ENCODE measurements around the gene NEURL3. TPM values are rescaled to one million over a fixed set of nuclear protein-coding genes. Genes with fewer than 3 reads are reported as not detected.

The NEURL3 gene
- total and polyA plus RNA-seq, 2 donors from 2014 or later: 3.2 to 11.1 TPM

DNA sequence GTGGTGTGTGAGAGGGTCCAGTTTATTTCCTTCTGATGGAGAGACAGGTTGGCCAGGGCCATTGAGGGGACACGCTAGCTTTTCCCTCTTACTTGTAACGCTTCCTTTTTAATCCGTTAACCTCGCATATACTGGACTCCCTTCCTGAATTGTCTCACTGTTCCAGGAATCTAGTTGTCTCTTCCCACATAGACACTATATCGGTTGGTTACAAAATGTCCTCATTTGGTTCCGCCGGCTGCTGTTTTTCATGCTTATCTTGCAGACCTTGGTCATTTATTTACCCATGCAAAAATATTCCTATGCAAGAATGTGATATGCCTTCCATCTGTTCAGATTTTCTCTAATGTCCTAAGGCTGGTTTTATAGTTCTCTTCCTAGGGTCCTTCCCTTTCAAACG is 35.0 kb downstream of the NEURL3 start:
- intact Hi-C loops (cut with DNase I): no loop called here
- DNase-seq: peak in 2 of 5 donors; percentile 15 to 34

DNA sequence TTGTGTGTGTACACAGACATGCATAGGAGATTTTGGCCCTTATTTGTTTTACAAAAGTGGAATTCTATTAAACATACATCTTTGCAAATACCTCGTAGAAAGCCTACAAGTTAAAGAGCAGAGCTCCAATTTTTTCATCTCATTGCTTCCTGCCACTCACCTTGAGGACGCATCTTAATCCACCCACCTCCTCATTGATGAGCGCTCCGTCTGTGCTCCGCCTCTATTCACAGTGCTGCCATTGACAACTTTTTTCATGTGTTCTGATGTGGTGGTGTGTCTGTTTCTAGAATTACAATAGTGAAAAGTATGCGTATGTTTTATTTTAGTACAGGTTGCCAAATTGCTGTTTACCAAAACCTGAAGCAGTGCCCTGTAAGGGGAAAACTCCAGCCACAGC is 36.3 kb downstream of the NEURL3 start:
- H3K9ac ChIP-seq (ENCODE audit: low read length in 3 of 3): no peak overlapping the region
- no peaks in the 10 kb centered on the region for H3K9me3 ChIP-seq (ENCODE audit: control insufficient read depth in 2 of 3, insufficient read depth in 1 of 3, low read length in 3 of 3)
- no peaks in the 10 kb centered on the region for H3K4me1 ChIP-seq (ENCODE audit: control insufficient read depth in 2 of 3, insufficient read depth in 2 of 3, low read depth in 1 of 3, low read length in 3 of 3)
- FAIRE-seq: no peak
- intact Hi-C loops (cut with DNase I): no loop called here
- no peaks in the 10 kb centered on the region for H3K27me3 ChIP-seq (ENCODE audit: control insufficient read depth, insufficient read depth, low read length)
- DNase-seq: no peak
- H3K27ac ChIP-seq (ENCODE audit: low read depth in 2 of 2, low read length in 2 of 2): no peak overlapping the region
- TF ChIP-seq, protein P1, sequence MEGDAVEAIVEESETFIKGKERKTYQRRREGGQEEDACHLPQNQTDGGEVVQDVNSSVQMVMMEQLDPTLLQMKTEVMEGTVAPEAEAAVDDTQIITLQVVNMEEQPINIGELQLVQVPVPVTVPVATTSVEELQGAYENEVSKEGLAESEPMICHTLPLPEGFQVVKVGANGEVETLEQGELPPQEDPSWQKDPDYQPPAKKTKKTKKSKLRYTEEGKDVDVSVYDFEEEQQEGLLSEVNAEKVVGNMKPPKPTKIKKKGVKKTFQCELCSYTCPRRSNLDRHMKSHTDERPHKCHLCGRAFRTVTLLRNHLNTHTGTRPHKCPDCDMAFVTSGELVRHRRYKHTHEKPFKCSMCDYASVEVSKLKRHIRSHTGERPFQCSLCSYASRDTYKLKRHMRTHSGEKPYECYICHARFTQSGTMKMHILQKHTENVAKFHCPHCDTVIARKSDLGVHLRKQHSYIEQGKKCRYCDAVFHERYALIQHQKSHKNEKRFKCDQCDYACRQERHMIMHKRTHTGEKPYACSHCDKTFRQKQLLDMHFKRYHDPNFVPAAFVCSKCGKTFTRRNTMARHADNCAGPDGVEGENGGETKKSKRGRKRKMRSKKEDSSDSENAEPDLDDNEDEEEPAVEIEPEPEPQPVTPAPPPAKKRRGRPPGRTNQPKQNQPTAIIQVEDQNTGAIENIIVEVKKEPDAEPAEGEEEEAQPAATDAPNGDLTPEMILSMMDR (IDR thresholded peaks at IDR 0.05; ENCODE audit: borderline replicate concordance, extremely low read depth, insufficient read depth): no peak
- no peak overlapping the region for H3K4me3 ChIP-seq (ENCODE audit: low read length in 3 of 3)
- no peaks in the 10 kb centered on the region for H3K36me3 ChIP-seq (ENCODE audit: control insufficient read depth in 2 of 3, insufficient read depth in 3 of 3, low read length in 3 of 3)

More for the DNA sequence above, 35.0 kb downstream of the NEURL3 start:
- FAIRE-seq: no peak
- H3K36me3 ChIP-seq (ENCODE audit: control insufficient read depth in 2 of 3, insufficient read depth in 3 of 3, low read length in 3 of 3): no peaks in the 10 kb centered on the region
- peak overlapping the region in 2 of 3 donors; percentile 5 to 13 for H3K4me3 ChIP-seq (ENCODE audit: low read length in 3 of 3)
- no peaks in the 10 kb centered on the region for H3K4me1 ChIP-seq (ENCODE audit: control insufficient read depth in 2 of 3, insufficient read depth in 2 of 3, low read depth in 1 of 3, low read length in 3 of 3)
- H3K27me3 ChIP-seq (ENCODE audit: control insufficient read depth, insufficient read depth, low read length): no peaks in the 10 kb centered on the region
- H3K9ac ChIP-seq (ENCODE audit: low read length in 3 of 3): no peak overlapping the region
- no peaks in the 10 kb centered on the region for H3K9me3 ChIP-seq (ENCODE audit: control insufficient read depth in 2 of 3, insufficient read depth in 1 of 3, low read length in 3 of 3)
- TF ChIP-seq, protein P1 (IDR thresholded peaks at IDR 0.05; ENCODE audit: borderline replicate concordance, extremely low read depth, insufficient read depth): no peak
- H3K27ac ChIP-seq (ENCODE audit: low read depth in 2 of 2, low read length in 2 of 2): no peak overlapping the region

DNA sequence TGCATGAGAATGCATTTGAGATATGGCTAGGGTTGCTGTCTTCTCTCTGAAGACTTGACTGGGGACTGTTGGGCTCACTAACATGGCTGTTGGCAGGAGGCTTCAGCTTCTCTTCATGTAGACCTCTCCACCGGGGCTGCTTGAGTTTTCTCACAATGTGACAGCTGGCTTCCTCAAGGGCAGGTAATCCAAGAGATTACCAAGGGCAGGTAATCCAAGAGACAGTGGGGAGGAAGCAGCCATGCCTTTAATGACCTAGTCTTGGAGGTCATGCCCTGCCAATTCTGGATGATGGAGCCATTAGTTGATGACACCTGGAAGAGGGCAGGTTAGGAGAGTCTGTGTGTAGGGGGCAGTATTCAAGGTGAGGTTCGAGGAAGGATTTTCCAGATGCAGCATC is 40.5 kb downstream of the NEURL3 start:
- Histone ChIP-seq H3K9ac (ENCODE audit: low read length in 3 of 3) (no peak overlapping the region), H3K4me3 (ENCODE audit: low read length in 3 of 3) (no peak overlapping the region), H3K4me1 (ENCODE audit: control insufficient read depth in 2 of 3, insufficient read depth in 2 of 3, low read depth in 1 of 3, low read length in 3 of 3) (no peaks in the 10 kb centered on the region), H3K9me3 (ENCODE audit: control insufficient read depth in 2 of 3, insufficient read depth in 1 of 3, low read length in 3 of 3) (no peaks in the 10 kb centered on the region), H3K27me3 (ENCODE audit: control insufficient read depth, insufficient read depth, low read length) (no peaks in the 10 kb centered on the region), H3K36me3 (ENCODE audit: control insufficient read depth in 2 of 3, insufficient read depth in 3 of 3, low read length in 3 of 3) (no peaks in the 10 kb centered on the region), H3K27ac (ENCODE audit: low read depth in 2 of 2, low read length in 2 of 2) (no peak overlapping the region)
- TF ChIP-seq, protein P1 (IDR thresholded peaks at IDR 0.05; ENCODE audit: borderline replicate concordance, extremely low read depth, insufficient read depth): no peak
- intact Hi-C loops (cut with DNase I): no loop called here
- FAIRE-seq: no peak
- no peak for DNase-seq

DNA sequence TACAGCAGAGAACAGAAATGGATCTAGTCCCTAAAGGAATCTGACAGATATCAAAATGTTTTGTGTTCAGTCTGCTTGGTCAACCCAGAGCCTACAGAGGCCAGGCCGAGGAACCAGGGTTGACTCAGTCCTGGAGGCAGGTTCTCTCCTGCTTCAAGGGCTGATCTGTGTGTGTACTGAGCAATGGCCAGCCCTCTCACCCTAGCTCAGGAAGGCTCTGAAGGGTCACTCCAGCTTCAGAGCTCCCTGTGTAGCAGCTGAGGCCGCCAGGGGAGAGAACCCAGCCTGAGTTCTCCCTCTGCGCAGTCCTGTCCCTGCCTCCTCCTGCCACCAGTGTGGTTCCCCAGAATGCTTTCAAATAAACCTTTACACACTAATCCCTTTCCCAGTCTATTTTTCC is 41.1 kb downstream of the NEURL3 start:
- intact Hi-C loops (cut with DNase I): no loop called here

More for the DNA sequence above, 41.1 kb downstream of the NEURL3 start:
- Histone ChIP-seq H3K9ac (ENCODE audit: low read length in 3 of 3) (no peak overlapping the region), H3K4me1 (ENCODE audit: control insufficient read depth in 2 of 3, insufficient read depth in 2 of 3, low read depth in 1 of 3, low read length in 3 of 3) (no peaks in the 10 kb centered on the region), H3K27me3 (ENCODE audit: control insufficient read depth, insufficient read depth, low read length) (no peaks in the 10 kb centered on the region), H3K9me3 (ENCODE audit: control insufficient read depth in 2 of 3, insufficient read depth in 1 of 3, low read length in 3 of 3) (no peaks in the 10 kb centered on the region), H3K36me3 (ENCODE audit: control insufficient read depth in 2 of 3, insufficient read depth in 3 of 3, low read length in 3 of 3) (no peaks in the 10 kb centered on the region), H3K27ac (ENCODE audit: low read depth in 2 of 2, low read length in 2 of 2) (no peak overlapping the region), H3K4me3 (ENCODE audit: low read length in 3 of 3) (no peak overlapping the region)
- no peak for FAIRE-seq
- TF ChIP-seq, protein P1 (IDR thresholded peaks at IDR 0.05; ENCODE audit: borderline replicate concordance, extremely low read depth, insufficient read depth): no peak
- DNase-seq: no peak
